Fibroblast of lung (primary cell): ENCODE results near the gene PSMD2. TPM values are rescaled to one million over a fixed set of nuclear protein-coding genes. Genes with fewer than 3 reads are reported as not detected.
A peak's percentile ranks its signal among the peaks of the same experiment; 100 is the strongest.

Experiments
- DNase-seq, 2 donors: peaks; one replicate each; pipeline versions ENCODE4 v3.0.0 to v3.0.0-alpha.2; 2010; ENCODE audit warnings: low read depth in 2 of 2
- H2AFZ ChIP-seq: 2 replicates; pipeline ENCODE4 v1.5.1; 2012; ENCODE audit warnings: low read length, control low read depth, inconsistent platforms
- H3K27ac ChIP-seq: 2 replicates; pipeline ENCODE4 v1.5.1; 2011; ENCODE audit warnings: low read length, control low read depth; ENCODE audit not compliant: insufficient read depth
- H3K27me3 ChIP-seq: 2 replicates; pipeline ENCODE4 v1.5.1; 2011; ENCODE audit warnings: mild to moderate bottlenecking, low read length; ENCODE audit not compliant: control insufficient read depth, insufficient read depth
- H3K36me3 ChIP-seq: 2 replicates; pipeline ENCODE4 v1.5.1; 2011; ENCODE audit warnings: low read length; ENCODE audit not compliant: control insufficient read depth, insufficient read depth
- H3K4me1 ChIP-seq: 2 replicates; pipeline ENCODE4 v1.5.1; 2011; ENCODE audit warnings: low read length; ENCODE audit not compliant: control insufficient read depth, insufficient read depth; ENCODE audit errors: extremely low read depth
- H3K4me2 ChIP-seq: 2 replicates; pipeline ENCODE4 v1.5.1; 2011; ENCODE audit warnings: low read length, control low read depth; ENCODE audit not compliant: insufficient read depth; ENCODE audit errors: extremely low read depth
- H3K4me3 ChIP-seq, 4 experiments: fragments of 200-600 bp in 1 of 4; sonication (generic) in 1 of 4; replicated peaks in 1 of 4; 2 replicates each; pipeline ENCODE4 v1.5.1; 2011 to 2016; ENCODE audit warnings: low read length in 4 of 4, low read depth in 3 of 4, mild to moderate bottlenecking in 3 of 4, control low read depth in 2 of 4, inconsistent platforms in 1 of 4, mixed read lengths in 1 of 4; ENCODE audit not compliant: insufficient read depth in 1 of 4; ENCODE audit errors: control extremely low read depth in 1 of 4
- H3K79me2 ChIP-seq: 2 replicates; pipeline ENCODE4 v1.5.1; 2012; ENCODE audit warnings: mild to moderate bottlenecking, low read length, inconsistent platforms; ENCODE audit not compliant: control insufficient read depth, insufficient read depth
- H3K9ac ChIP-seq: 2 replicates; pipeline ENCODE4 v1.5.1; 2011; ENCODE audit warnings: mild to moderate bottlenecking, low read length, control low read depth; ENCODE audit not compliant: insufficient read depth
- H3K9me3 ChIP-seq: 2 replicates; pipeline ENCODE4 v1.5.1; 2012; ENCODE audit warnings: low read depth, low read length; ENCODE audit not compliant: control insufficient read depth, insufficient read depth
- H4K20me1 ChIP-seq: 2 replicates; pipeline ENCODE4 v1.5.1; 2011; ENCODE audit warnings: low read length; ENCODE audit not compliant: control insufficient read depth, insufficient read depth; ENCODE audit errors: extremely low read depth
- CTCF ChIP-seq, 2 donors: IDR thresholded peaks in 1 of 2; conservative IDR thresholded peaks in 1 of 2; 1 replicate in 1 of 2; 2 replicates in 1 of 2; pipeline ENCODE4 v1.5.1; 2011 to 2012; ENCODE audit warnings: low read length in 2 of 2, control low read depth in 1 of 2, inconsistent platforms in 1 of 2, low read depth in 1 of 2, mild to moderate bottlenecking in 1 of 2
- EZH2 ChIP-seq: IDR thresholded peaks from 2 replicates; pipeline ENCODE4 v1.5.1; 2012; ENCODE audit warnings: low read length, control low read depth, mild to moderate bottlenecking; ENCODE audit errors: missing control alignments
- polyA minus RNA-seq: library from RNA; depleted of rRNA, polyadenylated mRNA; stranded (reverse); fragments of >200 nt; gene quantifications from 2 replicates; pipeline ENCODE4 v1.2.3, GENCODE V29; 2011; ENCODE audit warnings: low replicate concordance
- polyA plus RNA-seq, 2 donors: library from polyadenylated mRNA; depleted of rRNA in 1 of 2; stranded (reverse) in 1 of 2; unstranded in 1 of 2; fragments of >200 nt; gene quantifications; 2 replicates each; pipeline ENCODE4 v1.2.1, GENCODE V29; 2011 to 2012; ENCODE audit warnings: missing spikeins in 1 of 2
- total RNA-seq: library from RNA; depleted of rRNA; stranded (reverse); fragments of >200 nt; gene quantifications from 2 replicates; pipeline ENCODE4 v1.2.1, GENCODE V29; 2014

The PSMD2 gene
- total RNA-seq (345 and 429 TPM in 2 replicates), polyA plus RNA-seq (188 and 354 TPM in 2 replicates), polyA minus RNA-seq (541 and 963 TPM in 2 replicates)
- 219 and 389 TPM in 2 replicates for polyA plus RNA-seq (2012)

- Histone ChIP-seq H3K36me3 (peaks cover 9% of the 10 kb centered on the region), H4K20me1 (no peaks in the 10 kb centered on the region), H3K4me3 (peak within 1 kb of the TSS; percentile 91 to 99 (median 98)), H2AFZ (peak within 1 kb of the TSS; percentile 98), H3K27ac (peak within 1 kb of the TSS; percentile 91), H3K4me1 (peaks cover 5% of the 10 kb centered on the region), H3K9ac (peak within 1 kb of the TSS; percentile 78), H3K9me3 (no peaks in the 10 kb centered on the region), H3K27me3 (peaks cover 2% of the 10 kb centered on the region), H3K4me2 (peak within 1 kb of the TSS; percentile 96), H3K79me2 (peaks cover 40% of the 10 kb centered on the region)
- DNase-seq = peak; percentile 92 to 95
- TF ChIP-seq EZH2 (no peak), CTCF (conservative IDR thresholded peaks at IDR 0.05 in 1 of 2, IDR thresholded peaks at IDR 0.05 in 1 of 2; ENCODE audit: low read depth in 1 of 2, low read length in 2 of 2) (no peak)
Observed at GRCh38 chr3:184298759-184299487, at the start of gene PSMD2. Gene PSMD2 (plus strand): TSS chr3:184299241. CDS start chr3:184299267, 26 bp downstream.

- peak within 1 kb of the TSS; percentile 92 for H3K27ac ChIP-seq
Observed at GRCh38 chr3:184249412-184250166, 49.5 kb upstream of the PSMD2 start, which contains the start of gene EEF1AKMT4. Gene EEF1AKMT4 (plus strand): TSS chr3:184249672. CDS start chr3:184249695, 23 bp downstream.

More at GRCh38 chr3:184249412-184250166, 49.5 kb upstream of the PSMD2 start, which contains the start of gene EEF1AKMT4:
- H2AFZ ChIP-seq = peak within 1 kb of the TSS; percentile 98
- H3K4me3 ChIP-seq = peak within 1 kb of the TSS; percentile 79 to 100 (median 90)
- peaks cover 6% of the 10 kb centered on the region for H3K36me3 ChIP-seq
- H3K27me3 ChIP-seq = no peaks in the 10 kb centered on the region
- H3K79me2 ChIP-seq = peaks cover 13% of the 10 kb centered on the region
- TF ChIP-seq CTCF (conservative IDR thresholded peaks at IDR 0.05 in 1 of 2, IDR thresholded peaks at IDR 0.05 in 1 of 2; ENCODE audit: low read depth in 1 of 2, low read length in 2 of 2) = peak; percentile 4 to 41
- no peak for TF ChIP-seq EZH2
- peak; percentile 98 for DNase-seq
- no peaks in the 10 kb centered on the region for H3K9me3 ChIP-seq
- no peaks in the 10 kb centered on the region for H4K20me1 ChIP-seq
- peak within 1 kb of the TSS; percentile 70 for H3K9ac ChIP-seq
- no peaks in the 10 kb centered on the region for H3K4me1 ChIP-seq
- H3K4me2 ChIP-seq = peak within 1 kb of the TSS; percentile 100
